NCI-H510A (cell line): ENCODE results near the gene PNRC1.
"Not testable (repeated sequence)": the region's sequence is repeated elsewhere in the genome, so short reads cannot be mapped to it uniquely, and the experiment has no call there.

Source experiments
- DNase-seq: peaks from one replicate; lab custom pipeline; 2025; lab: John Stamatoyannopoulos, UW

Gene PNRC1

GRCh38 chr6:89110284-89110683 lies 29.7 kb downstream of the PNRC1 start:
- no peak for DNase-seq

- no peak for DNase-seq
These were observed 31.4 kb downstream of the PNRC1 start for GRCh38 chr6:89111933-89112332.

GRCh38 chr6:89116702-89117101 lies 36.2 kb downstream of the PNRC1 start:
- DNase-seq: no peak

- no peak for DNase-seq
These were observed 36.9 kb downstream of the PNRC1 start, which contains the start of gene SRSF12 for GRCh38 chr6:89117211-89118108. TSS of gene SRSF12 (minus strand) at chr6:89118071. CDS start at chr6:89117887, 184 bp downstream.

GRCh38 chr6:89118931-89119330 lies 38.4 kb downstream of the PNRC1 start:
- no peak for DNase-seq

- no peak for DNase-seq
These were observed 39.8 kb downstream of the PNRC1 start for GRCh38 chr6:89120371-89120770.

GRCh38 chr6:89121934-89122333 lies 41.4 kb downstream of the PNRC1 start:
- DNase-seq: no peak

GRCh38 chr6:89122625-89123024 lies 42.1 kb downstream of the PNRC1 start:
- no peak for DNase-seq

GRCh38 chr6:89128256-89128671 lies 47.7 kb downstream of the PNRC1 start:
- not testable (repeated sequence) for DNase-seq

GRCh38 chr6:89131599-89131998 lies 51.0 kb downstream of the PNRC1 start:
- no peak for DNase-seq

- no peak for DNase-seq
These were observed 51.5 kb downstream of the PNRC1 start for GRCh38 chr6:89132057-89132456.

- DNase-seq: no peak
These were observed 53.4 kb downstream of the PNRC1 start for GRCh38 chr6:89133981-89134380.

- no peak for DNase-seq
These were observed 54.2 kb downstream of the PNRC1 start for GRCh38 chr6:89134723-89135122.
